ENCODE results near the gene PEPD.

DNA sequence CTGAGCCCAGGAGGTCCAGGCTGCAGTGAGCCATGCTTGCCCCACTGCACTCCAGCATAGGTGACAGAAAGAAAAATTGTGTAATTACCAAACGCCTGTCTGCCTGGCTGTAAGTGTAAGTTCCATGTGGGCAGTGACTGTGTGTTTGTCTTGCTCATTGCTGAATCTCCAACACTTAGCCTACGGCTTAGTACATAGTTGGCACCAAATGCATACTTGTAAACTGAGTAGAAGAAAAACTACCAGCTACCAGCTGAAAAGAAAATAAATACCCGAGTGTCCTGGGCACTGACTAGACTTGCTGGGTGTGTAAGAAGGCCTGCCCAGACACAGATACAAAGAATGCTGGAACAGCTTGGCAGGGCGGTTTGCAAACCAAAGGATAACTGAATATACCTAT lies 150.8 kb downstream of the PEPD start:
- TF ChIP-seq, protein P1, sequence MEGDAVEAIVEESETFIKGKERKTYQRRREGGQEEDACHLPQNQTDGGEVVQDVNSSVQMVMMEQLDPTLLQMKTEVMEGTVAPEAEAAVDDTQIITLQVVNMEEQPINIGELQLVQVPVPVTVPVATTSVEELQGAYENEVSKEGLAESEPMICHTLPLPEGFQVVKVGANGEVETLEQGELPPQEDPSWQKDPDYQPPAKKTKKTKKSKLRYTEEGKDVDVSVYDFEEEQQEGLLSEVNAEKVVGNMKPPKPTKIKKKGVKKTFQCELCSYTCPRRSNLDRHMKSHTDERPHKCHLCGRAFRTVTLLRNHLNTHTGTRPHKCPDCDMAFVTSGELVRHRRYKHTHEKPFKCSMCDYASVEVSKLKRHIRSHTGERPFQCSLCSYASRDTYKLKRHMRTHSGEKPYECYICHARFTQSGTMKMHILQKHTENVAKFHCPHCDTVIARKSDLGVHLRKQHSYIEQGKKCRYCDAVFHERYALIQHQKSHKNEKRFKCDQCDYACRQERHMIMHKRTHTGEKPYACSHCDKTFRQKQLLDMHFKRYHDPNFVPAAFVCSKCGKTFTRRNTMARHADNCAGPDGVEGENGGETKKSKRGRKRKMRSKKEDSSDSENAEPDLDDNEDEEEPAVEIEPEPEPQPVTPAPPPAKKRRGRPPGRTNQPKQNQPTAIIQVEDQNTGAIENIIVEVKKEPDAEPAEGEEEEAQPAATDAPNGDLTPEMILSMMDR (IDR thresholded peaks at IDR 0.05; ENCODE audit: poor library complexity) = no peak
- no peak for TF ChIP-seq EZH2phosphoT487 (IDR thresholded peaks at IDR 0.05; ENCODE audit: low read depth, severe bottlenecking, unreplicated experiment)

Data from hepatocyte (in vitro differentiated cells).